ENCODE data around the gene MTPN.

- TF ChIP-seq MAX (IDR thresholded peaks at IDR 0.05; ENCODE audit: low read depth, low read length) = no peak
- peak; percentile 37 for TF ChIP-seq CTCF (IDR thresholded peaks at IDR 0.05; ENCODE audit: low read depth, low read length)
Measured at GRCh38 chr7:136009488-136010079, 32.4 kb upstream of the MTPN start.
